HG02943 (cell line): ENCODE results near the gene CSNK1G1.
"Not testable (repeated sequence)": the region's sequence is repeated elsewhere in the genome, so short reads cannot be mapped to it uniquely, and the experiment has no call there.

ENCODE experiments used
- ATAC-seq: cut with Tn5 transposase; IDR thresholded peaks from one replicate; pipeline ENCODE4 v1.9.1; 2021; ENCODE audit warnings: mild to moderate bottlenecking, low read depth, moderate library complexity; ENCODE audit not compliant: unreplicated experiment

The CSNK1G1 gene

GRCh38 chr15:64351265-64351664 lies 4.7 kb downstream of the CSNK1G1 start:
- no peak for ATAC-seq

GRCh38 chr15:64349375-64349774 lies 6.6 kb downstream of the CSNK1G1 start:
- no peak for ATAC-seq

GRCh38 chr15:64348455-64348854 lies 7.5 kb downstream of the CSNK1G1 start:
- ATAC-seq, result no peak

- ATAC-seq, result not testable (repeated sequence)
Measured at GRCh38 chr15:64346242-64346641, 9.7 kb downstream of the CSNK1G1 start.

- no peak for ATAC-seq
Measured at GRCh38 chr15:64344651-64345294, 11.2 kb downstream of the CSNK1G1 start.

- no peak for ATAC-seq
Measured at GRCh38 chr15:64343841-64344240, 12.1 kb downstream of the CSNK1G1 start.

- ATAC-seq, result no peak
Measured at GRCh38 chr15:64343222-64343621, 12.8 kb downstream of the CSNK1G1 start.

GRCh38 chr15:64341961-64342360 lies 14.0 kb downstream of the CSNK1G1 start:
- no peak for ATAC-seq

- ATAC-seq, result no peak
Measured at GRCh38 chr15:64340355-64340754, 15.6 kb downstream of the CSNK1G1 start.

- no peak for ATAC-seq
Measured at GRCh38 chr15:64337761-64338160, 18.2 kb downstream of the CSNK1G1 start.

GRCh38 chr15:64333986-64334929 lies 21.7 kb downstream of the CSNK1G1 start:
- ATAC-seq, result no peak

GRCh38 chr15:64333516-64333915 lies 22.5 kb downstream of the CSNK1G1 start:
- ATAC-seq, result no peak

- not testable (repeated sequence) for ATAC-seq
Measured at GRCh38 chr15:64331668-64332067, 24.3 kb downstream of the CSNK1G1 start.

GRCh38 chr15:64326975-64327374 lies 29.0 kb downstream of the CSNK1G1 start:
- ATAC-seq, result not testable (repeated sequence)

GRCh38 chr15:64326458-64326857 lies 29.5 kb downstream of the CSNK1G1 start:
- ATAC-seq, result not testable (repeated sequence)

GRCh38 chr15:64324165-64324877 lies 31.7 kb downstream of the CSNK1G1 start:
- ATAC-seq, result no peak

GRCh38 chr15:64315216-64315615 lies 40.8 kb downstream of the CSNK1G1 start:
- no peak for ATAC-seq

GRCh38 chr15:64314456-64314855 lies 41.5 kb downstream of the CSNK1G1 start:
- ATAC-seq, result no peak

- no peak for ATAC-seq
Measured at GRCh38 chr15:64311566-64311965, 44.4 kb downstream of the CSNK1G1 start.

- ATAC-seq, result no peak
Measured at GRCh38 chr15:64310036-64310435, 45.9 kb downstream of the CSNK1G1 start.

- ATAC-seq, result no peak
Measured at GRCh38 chr15:64305261-64305660, 50.7 kb downstream of the CSNK1G1 start.
